SW480 (cell line): Measurements from ENCODE around the gene CENPT.
A peak's percentile ranks its signal among the peaks of the same experiment; 100 is the strongest.
"Not testable (repeated sequence)": the region's sequence is repeated elsewhere in the genome, so short reads cannot be mapped to it uniquely, and the experiment has no call there.

ENCODE experiments used
- DNase-seq: peaks from one replicate; pipeline ENCODE4 v3.0.0-alpha.2; 2016; ENCODE audit warnings: low spot score

CENPT gene

GRCh38 chr16:67874372-67874771 is 26.9 kb upstream of the CENPT start:
- no peak for DNase-seq

- no peak for DNase-seq
These were observed 26.2 kb upstream of the CENPT start for GRCh38 chr16:67873435-67874370.

- DNase-seq, result peak; percentile 59
These were observed 25.3 kb upstream of the CENPT start, which contains the start of gene EDC4 for GRCh38 chr16:67872631-67873434. TSS of gene EDC4 (plus strand) at chr16:67873052. CDS start at chr16:67873262, 210 bp downstream.

- DNase-seq, result no peak
These were observed 24.7 kb upstream of the CENPT start for GRCh38 chr16:67872131-67872630.

- no peak for DNase-seq
These were observed 23.8 kb upstream of the CENPT start for GRCh38 chr16:67871256-67871655.

GRCh38 chr16:67869653-67870052 is 22.2 kb upstream of the CENPT start:
- no peak for DNase-seq

GRCh38 chr16:67868290-67868689 is 20.8 kb upstream of the CENPT start:
- no peak for DNase-seq

- DNase-seq, result peak; percentile 34
These were observed 17.8 kb upstream of the CENPT start for GRCh38 chr16:67865318-67865717.

GRCh38 chr16:67864594-67864993 is 17.1 kb upstream of the CENPT start:
- no peak for DNase-seq

- not testable (repeated sequence) for DNase-seq
These were observed 16.6 kb upstream of the CENPT start for GRCh38 chr16:67864044-67864443.

GRCh38 chr16:67862623-67863583 is 15.4 kb upstream of the CENPT start:
- DNase-seq, result no peak

- DNase-seq, result no peak
These were observed 14.4 kb upstream of the CENPT start for GRCh38 chr16:67861877-67862276.

- no peak for DNase-seq
These were observed 13.3 kb upstream of the CENPT start for GRCh38 chr16:67860589-67861398.

GRCh38 chr16:67858500-67858899 is 11.0 kb upstream of the CENPT start:
- no peak for DNase-seq

- peak; percentile 82 for DNase-seq
These were observed 10.2 kb upstream of the CENPT start for GRCh38 chr16:67857547-67858233.

GRCh38 chr16:67856927-67857546 is 9.5 kb upstream of the CENPT start:
- no peak for DNase-seq

- DNase-seq, result no peak
These were observed 8.3 kb upstream of the CENPT start for GRCh38 chr16:67855789-67856188.

GRCh38 chr16:67853670-67854069 is 6.2 kb upstream of the CENPT start:
- no peak for DNase-seq

- DNase-seq, result no peak
These were observed 625 bp upstream of the CENPT start for GRCh38 chr16:67848118-67848517.
